Ishikawa (cell line): ENCODE measurements around the gene TMEM108.

Experiments
- CEBPB ChIP-seq: IDR thresholded peaks from 2 replicates; pipeline ENCODE4 v1.6.1; 2012
- CREB1 ChIP-seq: IDR thresholded peaks from 2 replicates; pipeline ENCODE4 v1.6.1; 2012; ENCODE audit warnings: low read depth
- EGR1 ChIP-seq: IDR thresholded peaks from 2 replicates; pipeline ENCODE4 v1.6.1; 2012
- EP300 ChIP-seq: IDR thresholded peaks from 2 replicates; pipeline ENCODE4 v1.6.1; 2012; ENCODE audit warnings: borderline replicate concordance
- FOXM1 ChIP-seq: IDR thresholded peaks from 2 replicates; pipeline ENCODE4 v1.6.1; 2012; ENCODE audit warnings: low read depth, borderline replicate concordance
- MAX ChIP-seq: IDR thresholded peaks from 2 replicates; pipeline ENCODE4 v1.6.1; 2012
- NFIC ChIP-seq: IDR thresholded peaks from 2 replicates; pipeline ENCODE4 v1.6.1; 2012
- RAD21 ChIP-seq: IDR thresholded peaks from 2 replicates; pipeline ENCODE4 v1.6.1; 2012; ENCODE audit warnings: low read depth
- REST ChIP-seq: IDR thresholded peaks from 2 replicates; pipeline ENCODE4 v1.6.1; 2012; ENCODE audit warnings: low read depth, mild to moderate bottlenecking
- TAF1 ChIP-seq: IDR thresholded peaks from 2 replicates; pipeline ENCODE4 v1.6.1; 2012; ENCODE audit warnings: low read depth, mild to moderate bottlenecking
- TCF12 ChIP-seq: IDR thresholded peaks from 2 replicates; pipeline ENCODE4 v1.6.1; 2012; ENCODE audit warnings: low read depth
- TEAD4 ChIP-seq: IDR thresholded peaks from 2 replicates; pipeline ENCODE4 v1.6.1; 2012
- USF1 ChIP-seq: IDR thresholded peaks from 2 replicates; pipeline ENCODE4 v1.6.1; 2012
- YY1 ChIP-seq: IDR thresholded peaks from 2 replicates; pipeline ENCODE4 v1.6.1; 2012; ENCODE audit warnings: low read depth
- ZBTB7A ChIP-seq: IDR thresholded peaks from 2 replicates; pipeline ENCODE4 v1.6.1; 2012; ENCODE audit warnings: low read depth

Gene TMEM108

GRCh38 chr3:133196527-133196926 is 158.3 kb downstream of the TMEM108 start:
- TF ChIP-seq NFIC = no peak
- no peak for TF ChIP-seq ZBTB7A
- TF ChIP-seq REST = no peak
- no peak for TF ChIP-seq CREB1
- no peak for TF ChIP-seq EGR1
- TF ChIP-seq RAD21 = no peak
- TF ChIP-seq TEAD4 = no peak

GRCh38 chr3:133197619-133198018 is 159.4 kb downstream of the TMEM108 start:
- TF ChIP-seq MAX = no peak
- TF ChIP-seq CREB1 = no peak

- TF ChIP-seq EP300 (no peak), MAX (no peak), TEAD4 (no peak), ZBTB7A (no peak), RAD21 (no peak), YY1 (no peak), TCF12 (no peak), REST (no peak), USF1 (no peak), TAF1 (no peak), FOXM1 (no peak), NFIC (no peak), CREB1 (no peak), CEBPB (no peak)
These were observed 168.7 kb downstream of the TMEM108 start for GRCh38 chr3:133206921-133207320.

GRCh38 chr3:133208184-133208583 is 170.0 kb downstream of the TMEM108 start:
- TF ChIP-seq CEBPB (no peak), ZBTB7A (no peak), USF1 (no peak), CREB1 (no peak), EP300 (no peak), RAD21 (no peak), EGR1 (no peak), MAX (no peak), TAF1 (no peak), TCF12 (no peak), FOXM1 (no peak), REST (no peak), NFIC (no peak), TEAD4 (no peak)

- TF ChIP-seq RAD21 = no peak
- no peak for TF ChIP-seq USF1
These were observed 171.8 kb downstream of the TMEM108 start for GRCh38 chr3:133209871-133210550.
